ENCODE data around the gene KCNIP3. TPM values are rescaled to one million over a fixed set of nuclear protein-coding genes. Genes with fewer than 3 reads are reported as not detected.

KCNIP3 gene
- total RNA-seq, 1 experiment from 2014 or later = 4.5 TPM

GRCh38 chr2:95276244-95276887 is 20.8 kb upstream of the KCNIP3 start:
- peak overlapping the region; percentile 11 for H3K27ac ChIP-seq

GRCh38 chr2:95276888-95277245 is 20.3 kb upstream of the KCNIP3 start:
- H3K36me3 ChIP-seq (ENCODE audit: low read depth) = peaks cover 26% of the 10 kb centered on the region
- no peaks in the 10 kb centered on the region for H3K9me3 ChIP-seq (ENCODE audit: insufficient read depth, low read depth)
- H3K27ac ChIP-seq = peak overlapping the region; percentile 11
- H3K4me2 ChIP-seq = peak overlapping the region; percentile 88
- peaks cover 16% of the 10 kb centered on the region; the same call in 1 of the 2 replicates for H3F3A ChIP-seq (ENCODE audit: insufficient read depth, low read depth)
- ChIA-PET POLR2A (ENCODE audit: unreplicated experiment) (no interaction called here), CTCF (interaction anchor here (0.8 to 3.4 kb wide), 3 partner anchors 16 to 45 kb away, joined by 3 to 26 read pairs (median 4); no protein-coding TSS in a partner anchor)
- H4K20me1 ChIP-seq (ENCODE audit: insufficient read depth) = no peaks in the 10 kb centered on the region
- BruUV-seq (replicated peaks) = no TSS peak
- H3K9me2 ChIP-seq (ENCODE audit: insufficient read depth) = no peaks in the 10 kb centered on the region
- no peaks in the 10 kb centered on the region for H3K27me3 ChIP-seq (ENCODE audit: insufficient read depth, low read depth)
- peak overlapping the region; percentile 73 for H3K4me3 ChIP-seq
- H3K4me1 ChIP-seq (replicated peaks; ENCODE audit: insufficient read depth) = peaks cover 39% of the 10 kb centered on the region
- no peak overlapping the region for H2AFZ ChIP-seq
- H3K79me2 ChIP-seq (ENCODE audit: low read depth) = peaks cover 63% of the 10 kb centered on the region
- no peak for TF ChIP-seq EZH2 (IDR thresholded peaks at IDR 0.05; ENCODE audit: low read depth)
- DNase-seq = no peak
- intact Hi-C loops (cut with micrococcal nuclease; ENCODE audit: unreplicated experiment) = no loop called here

More at GRCh38 chr2:95276244-95276887, 20.8 kb upstream of the KCNIP3 start:
- no peaks in the 10 kb centered on the region for H4K20me1 ChIP-seq (ENCODE audit: insufficient read depth)
- H3K36me3 ChIP-seq (ENCODE audit: low read depth) = peaks cover 26% of the 10 kb centered on the region
- H3K9me2 ChIP-seq (ENCODE audit: insufficient read depth) = no peaks in the 10 kb centered on the region
- peaks cover 16% of the 10 kb centered on the region; the same call in 1 of the 2 replicates for H3F3A ChIP-seq (ENCODE audit: insufficient read depth, low read depth)
- ChIA-PET POLR2A (ENCODE audit: unreplicated experiment) (no interaction called here), CTCF (interaction anchor here (3.4 kb wide), 1 partner anchor 44 kb away, joined by 26 read pairs; no protein-coding TSS in a partner anchor)
- H2AFZ ChIP-seq = peak overlapping the region; percentile 70
- DNase-seq = no peak
- H3K4me3 ChIP-seq = peak overlapping the region; percentile 73
- H3K4me2 ChIP-seq = peak overlapping the region; percentile 88
- intact Hi-C loops (cut with micrococcal nuclease; ENCODE audit: unreplicated experiment) = no loop called here
- H3K27me3 ChIP-seq (ENCODE audit: insufficient read depth, low read depth) = no peaks in the 10 kb centered on the region
- BruUV-seq (replicated peaks) = no TSS peak
- H3K4me1 ChIP-seq (replicated peaks; ENCODE audit: insufficient read depth) = peaks cover 39% of the 10 kb centered on the region
- no peaks in the 10 kb centered on the region for H3K9me3 ChIP-seq (ENCODE audit: insufficient read depth, low read depth)
- no peak for TF ChIP-seq CTCF (conservative IDR thresholded peaks at IDR 0.05)
- no peak for TF ChIP-seq EZH2 (IDR thresholded peaks at IDR 0.05; ENCODE audit: low read depth)
- peaks cover 63% of the 10 kb centered on the region for H3K79me2 ChIP-seq (ENCODE audit: low read depth)

DNA sequence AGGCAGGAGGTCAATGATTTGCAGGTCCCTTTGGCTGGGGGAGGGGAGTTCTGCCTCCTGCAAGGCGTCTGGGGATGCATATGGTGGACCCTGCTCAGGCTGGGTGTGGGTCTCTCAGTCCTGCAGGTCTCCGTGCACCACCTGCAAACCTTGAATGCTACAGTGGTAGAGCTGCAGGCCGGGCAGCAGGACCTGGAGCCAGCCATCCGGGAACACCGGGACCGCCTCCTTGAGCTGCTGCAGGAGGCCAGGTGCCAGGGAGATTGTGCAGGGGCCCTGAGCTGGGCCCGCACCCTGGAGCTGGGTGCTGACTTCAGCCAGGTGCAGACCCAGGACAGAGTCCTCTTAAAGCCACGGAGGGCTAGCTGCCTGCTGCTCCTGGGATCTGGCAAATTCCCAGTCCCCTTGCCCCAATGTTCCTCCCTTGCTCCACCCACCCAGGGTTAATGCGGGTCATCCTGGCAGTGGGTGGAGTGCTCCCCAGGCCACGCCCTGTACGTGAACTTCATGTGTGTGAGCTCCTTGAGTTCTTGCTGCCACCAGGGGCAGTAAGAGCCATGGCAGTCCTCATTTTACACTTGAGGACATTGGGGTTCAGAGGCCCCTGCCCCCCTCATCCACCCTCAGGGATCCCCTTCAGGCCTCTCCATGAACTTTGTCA is 19.8 kb upstream of the KCNIP3 start:
- ChIA-PET POLR2A (ENCODE audit: unreplicated experiment) (no interaction called here), CTCF (interaction anchor here (0.8 to 3.4 kb wide), 3 partner anchors 16 to 45 kb away, joined by 3 to 26 read pairs (median 4); no protein-coding TSS in a partner anchor)
- peaks cover 39% of the 10 kb centered on the region for H3K4me1 ChIP-seq (replicated peaks; ENCODE audit: insufficient read depth)
- intact Hi-C loops (cut with micrococcal nuclease; ENCODE audit: unreplicated experiment) = no loop called here
- no peak overlapping the region for H2AFZ ChIP-seq
- no peaks in the 10 kb centered on the region for H4K20me1 ChIP-seq (ENCODE audit: insufficient read depth)
- TF ChIP-seq CTCF (conservative IDR thresholded peaks at IDR 0.05) (peak; percentile 76), EZH2 (IDR thresholded peaks at IDR 0.05; ENCODE audit: low read depth) (no peak)
- peak overlapping the region; percentile 73 for H3K4me3 ChIP-seq
- no peaks in the 10 kb centered on the region for H3K9me2 ChIP-seq (ENCODE audit: insufficient read depth)
- H3K9me3 ChIP-seq (ENCODE audit: insufficient read depth, low read depth) = no peaks in the 10 kb centered on the region
- H3K79me2 ChIP-seq (ENCODE audit: low read depth) = peaks cover 63% of the 10 kb centered on the region
- H3K27me3 ChIP-seq (ENCODE audit: insufficient read depth, low read depth) = no peaks in the 10 kb centered on the region
- peak overlapping the region; percentile 88 for H3K4me2 ChIP-seq
- H3K27ac ChIP-seq = peak overlapping the region; percentile 65
- peak; percentile 80 to 90 for DNase-seq
- H3F3A ChIP-seq (ENCODE audit: insufficient read depth, low read depth) = peaks cover 16% of the 10 kb centered on the region; the same call in 1 of the 2 replicates
- BruUV-seq (replicated peaks) = no TSS peak
- peaks cover 30% of the 10 kb centered on the region for H3K36me3 ChIP-seq (ENCODE audit: low read depth)
